ENCODE data around the gene TMEM150B. TPM values are rescaled to one million over a fixed set of nuclear protein-coding genes. Genes with fewer than 3 reads are reported as not detected.

The TMEM150B gene
- total and polyA plus RNA-seq, 2 of the 13 experiments (the other 11 are each of a cell fraction or from before 2014, with no cell fraction given): 1.3 to 1.8 TPM

DNA sequence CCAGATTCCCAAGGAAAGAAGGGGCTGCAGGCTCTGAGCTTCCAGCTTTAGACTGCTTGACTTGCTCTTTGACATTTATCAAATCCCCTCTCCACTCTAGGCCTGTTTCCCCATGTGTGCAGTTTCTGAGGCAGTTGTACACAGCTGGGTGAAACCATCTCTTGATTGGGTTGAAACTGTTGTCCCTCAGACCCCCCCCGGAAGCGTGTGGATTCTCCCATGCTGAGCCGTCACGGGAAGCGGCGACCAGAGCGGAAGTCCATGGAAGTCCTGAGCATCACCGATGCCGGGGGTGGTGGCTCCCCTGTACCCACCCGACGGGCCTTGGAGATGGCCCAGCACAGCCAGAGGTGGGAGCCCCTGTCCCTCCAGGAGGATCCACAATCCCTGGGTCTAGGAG, 21.7 kb downstream of the TMEM150B start:
- 77% methylated on average over 10 of the region's 11 CpGs for WGBS (ENCODE audit: low lambda C conversion rate)
- no peak overlapping the region for H2AFZ ChIP-seq (ENCODE audit: low read length)
- ChIA-PET CTCF (ENCODE audit: low intra/inter-chr PET ratio, low total read pairs) (no interaction called here), POLR2A (no interaction called here)
- H3K9ac ChIP-seq (ENCODE audit: insufficient read depth, low read depth, low read length): no peak overlapping the region
- intact Hi-C loops (cut with micrococcal nuclease; ENCODE audit: unreplicated experiment): no loop called here
- peaks cover 0 to 20% of the 10 kb centered on the region in 2 experiments; a peak in 1 of 5 replicates for H3K27me3 ChIP-seq (ENCODE audit: control insufficient read depth in 1 of 2, insufficient read depth in 2 of 2, low read length in 2 of 2)
- H3K9me3 ChIP-seq (ENCODE audit: low read length): no peaks in the 10 kb centered on the region
- no peak overlapping the region for H3K4me2 ChIP-seq (ENCODE audit: low read depth, low read length)
- H3K79me2 ChIP-seq (ENCODE audit: insufficient read depth, low read length): no peaks in the 10 kb centered on the region
- TF ChIP-seq, protein P1, sequence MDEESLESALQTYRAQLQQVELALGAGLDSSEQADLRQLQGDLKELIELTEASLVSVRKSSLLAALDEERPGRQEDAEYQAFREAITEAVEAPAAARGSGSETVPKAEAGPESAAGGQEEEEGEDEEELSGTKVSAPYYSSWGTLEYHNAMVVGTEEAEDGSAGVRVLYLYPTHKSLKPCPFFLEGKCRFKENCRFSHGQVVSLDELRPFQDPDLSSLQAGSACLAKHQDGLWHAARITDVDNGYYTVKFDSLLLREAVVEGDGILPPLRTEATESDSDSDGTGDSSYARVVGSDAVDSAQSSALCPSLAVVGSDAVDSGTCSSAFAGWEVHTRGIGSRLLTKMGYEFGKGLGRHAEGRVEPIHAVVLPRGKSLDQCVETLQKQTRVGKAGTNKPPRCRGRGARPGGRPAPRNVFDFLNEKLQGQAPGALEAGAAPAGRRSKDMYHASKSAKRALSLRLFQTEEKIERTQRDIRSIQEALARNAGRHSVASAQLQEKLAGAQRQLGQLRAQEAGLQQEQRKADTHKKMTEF (CRISPR knock-in tag; IDR thresholded peaks at IDR 0.05): no peak
- TF ChIP-seq, protein P2, sequence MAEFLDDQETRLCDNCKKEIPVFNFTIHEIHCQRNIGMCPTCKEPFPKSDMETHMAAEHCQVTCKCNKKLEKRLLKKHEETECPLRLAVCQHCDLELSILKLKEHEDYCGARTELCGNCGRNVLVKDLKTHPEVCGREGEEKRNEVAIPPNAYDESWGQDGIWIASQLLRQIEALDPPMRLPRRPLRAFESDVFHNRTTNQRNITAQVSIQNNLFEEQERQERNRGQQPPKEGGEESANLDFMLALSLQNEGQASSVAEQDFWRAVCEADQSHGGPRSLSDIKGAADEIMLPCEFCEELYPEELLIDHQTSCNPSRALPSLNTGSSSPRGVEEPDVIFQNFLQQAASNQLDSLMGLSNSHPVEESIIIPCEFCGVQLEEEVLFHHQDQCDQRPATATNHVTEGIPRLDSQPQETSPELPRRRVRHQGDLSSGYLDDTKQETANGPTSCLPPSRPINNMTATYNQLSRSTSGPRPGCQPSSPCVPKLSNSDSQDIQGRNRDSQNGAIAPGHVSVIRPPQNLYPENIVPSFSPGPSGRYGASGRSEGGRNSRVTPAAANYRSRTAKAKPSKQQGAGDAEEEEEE (CRISPR knock-in tag; IDR thresholded peaks at IDR 0.05; ENCODE audit: borderline replicate concordance): no peak
- TF ChIP-seq BHLHE40 (IDR thresholded peaks at IDR 0.05; ENCODE audit: low read length): peak; percentile 66; the same call in 1 of the 2 replicates
- TF ChIP-seq RBAK (CRISPR knock-in tag; IDR thresholded peaks at IDR 0.05): no peak
- peak; percentile 52; the same call in 1 of the 2 replicates for TF ChIP-seq THAP11 (CRISPR knock-in tag; IDR thresholded peaks at IDR 0.05)
- TF ChIP-seq GABPA (IDR thresholded peaks at IDR 0.05; ENCODE audit: low read depth, low read length): no peak
- peak; percentile 75 for TF ChIP-seq GABPA (CRISPR knock-in tag; IDR thresholded peaks at IDR 0.05; ENCODE audit: low read depth)
- TF ChIP-seq, protein P3, sequence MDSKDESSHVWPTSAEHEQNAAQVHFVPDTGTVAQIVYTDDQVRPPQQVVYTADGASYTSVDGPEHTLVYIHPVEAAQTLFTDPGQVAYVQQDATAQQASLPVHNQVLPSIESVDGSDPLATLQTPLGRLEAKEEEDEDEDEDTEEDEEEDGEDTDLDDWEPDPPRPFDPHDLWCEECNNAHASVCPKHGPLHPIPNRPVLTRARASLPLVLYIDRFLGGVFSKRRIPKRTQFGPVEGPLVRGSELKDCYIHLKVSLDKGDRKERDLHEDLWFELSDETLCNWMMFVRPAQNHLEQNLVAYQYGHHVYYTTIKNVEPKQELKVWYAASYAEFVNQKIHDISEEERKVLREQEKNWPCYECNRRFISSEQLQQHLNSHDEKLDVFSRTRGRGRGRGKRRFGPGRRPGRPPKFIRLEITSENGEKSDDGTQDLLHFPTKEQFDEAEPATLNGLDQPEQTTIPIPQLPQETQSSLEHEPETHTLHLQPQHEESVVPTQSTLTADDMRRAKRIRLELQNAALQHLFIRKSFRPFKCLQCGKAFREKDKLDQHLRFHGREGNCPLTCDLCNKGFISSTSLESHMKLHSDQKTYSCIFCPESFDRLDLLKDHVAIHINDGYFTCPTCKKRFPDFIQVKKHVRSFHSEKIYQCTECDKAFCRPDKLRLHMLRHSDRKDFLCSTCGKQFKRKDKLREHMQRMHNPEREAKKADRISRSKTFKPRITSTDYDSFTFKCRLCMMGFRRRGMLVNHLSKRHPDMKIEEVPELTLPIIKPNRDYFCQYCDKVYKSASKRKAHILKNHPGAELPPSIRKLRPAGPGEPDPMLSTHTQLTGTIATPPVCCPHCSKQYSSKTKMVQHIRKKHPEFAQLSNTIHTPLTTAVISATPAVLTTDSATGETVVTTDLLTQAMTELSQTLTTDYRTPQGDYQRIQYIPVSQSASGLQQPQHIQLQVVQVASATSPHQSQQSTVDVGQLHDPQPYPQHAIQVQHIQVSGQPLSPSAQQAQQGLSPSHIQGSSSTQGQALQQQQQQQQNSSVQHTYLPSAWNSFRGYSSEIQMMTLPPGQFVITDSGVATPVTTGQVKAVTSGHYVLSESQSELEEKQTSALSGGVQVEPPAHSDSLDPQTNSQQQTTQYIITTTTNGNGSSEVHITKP (CRISPR knock-in tag; IDR thresholded peaks at IDR 0.05; ENCODE audit: low read depth): peak; percentile 98
- 0 out of 2 replicates have a peak, but pooled peaks have one; percentile 26 for TF ChIP-seq GABPB1 (CRISPR knock-in tag; IDR thresholded peaks at IDR 0.05)
- DNase-seq (ENCODE audit: low spot score): no peak
- H3K4me3 ChIP-seq (replicated peaks in 1 of 3; ENCODE audit: insufficient read depth in 1 of 3, low read depth in 2 of 3, low read length in 3 of 3): peak overlapping the region in 1 of 3 experiments; percentile 15; a peak in 2 of 6 replicates
- BruUV-seq (replicated peaks): no TSS peak
- in situ Hi-C loops (cut with HindIII; ENCODE audit: extremely low pct_ligation_motif_present, low pct_unique_long_range_greater_than_20kb): loop anchor here (5.0 kb wide), 1 partner anchor 114 kb away; no protein-coding TSS in a partner anchor
- H3K4me1 ChIP-seq (ENCODE audit: insufficient read depth, low read length): peaks cover 24% of the 10 kb centered on the region
- no peak for ATAC-seq
- H3K36me3 ChIP-seq (replicated peaks in 1 of 2; ENCODE audit: control insufficient read depth in 1 of 2, insufficient read depth in 2 of 2, low read length in 2 of 2): no peaks in the 10 kb centered on the region
- FAIRE-seq: no peak
- no peak overlapping the region for H3K27ac ChIP-seq (ENCODE audit: extremely low read length, insufficient read depth, low read length)
- H4K20me1 ChIP-seq (ENCODE audit: insufficient read depth, low read length): no peaks in the 10 kb centered on the region

All from HepG2 (cell line).